Smooth muscle cell (in vitro differentiated cells): ENCODE data around the gene ZFP91. TPM values are rescaled to one million over a fixed set of nuclear protein-coding genes. Genes with fewer than 3 reads are reported as not detected.

ENCODE experiments used
- DNase-seq: peaks from one replicate; lab custom pipeline; 2025; ENCODE audit not compliant: unreplicated experiment; lab: John Stamatoyannopoulos, UW
- H2AFZ ChIP-seq: fragments of 200-600 bp; sonication (generic); 2 replicates; pipeline ENCODE4 v1.6.0; 2016; ENCODE audit warnings: antibody characterized with exemption, low read depth, mild to moderate bottlenecking
- H3F3A ChIP-seq: fragments of 200-600 bp; sonication (generic); 2 replicates; pipeline ENCODE4 v1.6.0; 2017; ENCODE audit warnings: antibody characterized with exemption, low read depth
- H3K27ac ChIP-seq: fragments of 200-600 bp; sonication (generic); 2 replicates; pipeline ENCODE4 v1.5.1; 2016; ENCODE audit warnings: low read depth, mild to moderate bottlenecking
- H3K27me3 ChIP-seq: fragments of 200-600 bp; sonication (generic); 2 replicates; pipeline ENCODE4 v1.6.1; 2016; ENCODE audit warnings: low read depth, mild to moderate bottlenecking
- H3K36me3 ChIP-seq: fragments of 200-600 bp; sonication (generic); 2 replicates; pipeline ENCODE4 v1.5.1; 2016; ENCODE audit warnings: low read depth
- H3K4me1 ChIP-seq: fragments of 200-600 bp; sonication (generic); 2 replicates; pipeline ENCODE4 v1.5.1; 2016; ENCODE audit warnings: low read depth
- H3K4me2 ChIP-seq: fragments of 200-600 bp; sonication (generic); 2 replicates; pipeline ENCODE4 v1.6.0; 2016; ENCODE audit warnings: mild to moderate bottlenecking
- H3K4me3 ChIP-seq: fragments of 200-600 bp; sonication (generic); 2 replicates; pipeline ENCODE4 v1.5.1; 2016; ENCODE audit warnings: mild to moderate bottlenecking
- H3K79me2 ChIP-seq: fragments of 200-600 bp; sonication (generic); 2 replicates; pipeline ENCODE4 v1.6.0; 2016; ENCODE audit warnings: low read depth, mild to moderate bottlenecking
- H3K9ac ChIP-seq: fragments of 200-600 bp; sonication (generic); 2 replicates; pipeline ENCODE4 v1.6.0; 2016; ENCODE audit warnings: low read depth
- H3K9me3 ChIP-seq: fragments of 200-600 bp; sonication (generic); replicated peaks from 2 replicates; pipeline ENCODE4 v1.5.1; 2016; ENCODE audit warnings: low read depth
- H4K20me1 ChIP-seq: fragments of 200-600 bp; sonication (generic); 2 replicates; pipeline ENCODE4 v1.6.0; 2016; ENCODE audit warnings: low read depth
- WGBS: methylation state at CpG from one replicate; pipeline ENCODE4 v1.1.7; 2016; ENCODE audit warnings: low lambda C conversion rate; 5-methylcytosine and 5-hydroxymethylcytosine counted together
- polyA plus RNA-seq: library from polyadenylated mRNA; unstranded; fragments of >200 nt; fragmentation: Nextera tagmentation; extraction: Ambion mirVana; gene quantifications from 2 replicates; pipeline ENCODE4 v1.2.1, GENCODE V29; 2016
- total RNA-seq: library from RNA; depleted of rRNA; stranded (reverse); fragments of >200 nt; gene quantifications from 2 replicates; pipeline ENCODE4 v1.2.3, GENCODE V29; 2014
- TF ChIP-seq, protein P1 (sequence below): fragments of 200-600 bp; sonication (generic); IDR thresholded peaks from 2 replicates; pipeline ENCODE4 v1.5.1; 2017; ENCODE audit warnings: borderline replicate concordance, mild to moderate bottlenecking, antibody characterized with exemption; ENCODE audit not compliant: insufficient read depth, poor library complexity, severe bottlenecking

The ZFP91 gene, protein sequence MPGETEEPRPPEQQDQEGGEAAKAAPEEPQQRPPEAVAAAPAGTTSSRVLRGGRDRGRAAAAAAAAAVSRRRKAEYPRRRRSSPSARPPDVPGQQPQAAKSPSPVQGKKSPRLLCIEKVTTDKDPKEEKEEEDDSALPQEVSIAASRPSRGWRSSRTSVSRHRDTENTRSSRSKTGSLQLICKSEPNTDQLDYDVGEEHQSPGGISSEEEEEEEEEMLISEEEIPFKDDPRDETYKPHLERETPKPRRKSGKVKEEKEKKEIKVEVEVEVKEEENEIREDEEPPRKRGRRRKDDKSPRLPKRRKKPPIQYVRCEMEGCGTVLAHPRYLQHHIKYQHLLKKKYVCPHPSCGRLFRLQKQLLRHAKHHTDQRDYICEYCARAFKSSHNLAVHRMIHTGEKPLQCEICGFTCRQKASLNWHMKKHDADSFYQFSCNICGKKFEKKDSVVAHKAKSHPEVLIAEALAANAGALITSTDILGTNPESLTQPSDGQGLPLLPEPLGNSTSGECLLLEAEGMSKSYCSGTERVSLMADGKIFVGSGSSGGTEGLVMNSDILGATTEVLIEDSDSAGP
- total RNA-seq (43.0 and 47.4 TPM in 2 replicates), polyA plus RNA-seq (14.5 and 16.9 TPM in 2 replicates)

DNA sequence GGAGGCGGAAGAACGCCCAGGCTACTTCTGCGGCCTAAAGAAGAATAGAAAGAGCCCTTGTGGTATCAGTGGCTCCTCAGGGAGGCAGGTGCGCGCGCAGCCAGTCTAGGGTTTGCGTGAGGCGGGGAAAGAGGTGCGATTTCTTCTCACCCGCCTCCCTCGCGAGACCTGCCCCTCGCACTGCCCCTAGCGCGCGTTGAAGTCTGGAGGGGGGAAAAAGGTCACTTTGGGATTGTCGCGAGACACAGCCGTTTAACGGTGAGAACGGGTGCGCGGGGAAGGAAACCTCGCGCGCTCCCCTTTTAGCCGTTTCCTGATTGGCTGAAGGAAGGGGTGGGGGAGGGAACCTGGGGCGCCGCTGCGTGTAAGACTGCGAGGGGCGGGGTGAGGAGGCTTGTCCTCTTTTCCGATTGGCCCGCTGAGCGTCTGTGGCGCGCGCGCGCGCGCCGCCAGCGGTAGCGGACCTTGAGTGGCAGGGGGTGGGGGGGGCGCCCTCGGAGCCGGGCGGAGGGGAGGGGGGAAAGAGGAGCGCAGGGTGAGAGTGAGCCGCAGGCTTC, at the start of gene ZFP91:
Gene ZFP91 (plus strand): TSS at position 429 of the 557 bp plus-strand sequence. CDS start 219 bp downstream, outside the sequence.
- H3K36me3 ChIP-seq = no peaks in the 10 kb centered on the region
- TF ChIP-seq, protein P1, sequence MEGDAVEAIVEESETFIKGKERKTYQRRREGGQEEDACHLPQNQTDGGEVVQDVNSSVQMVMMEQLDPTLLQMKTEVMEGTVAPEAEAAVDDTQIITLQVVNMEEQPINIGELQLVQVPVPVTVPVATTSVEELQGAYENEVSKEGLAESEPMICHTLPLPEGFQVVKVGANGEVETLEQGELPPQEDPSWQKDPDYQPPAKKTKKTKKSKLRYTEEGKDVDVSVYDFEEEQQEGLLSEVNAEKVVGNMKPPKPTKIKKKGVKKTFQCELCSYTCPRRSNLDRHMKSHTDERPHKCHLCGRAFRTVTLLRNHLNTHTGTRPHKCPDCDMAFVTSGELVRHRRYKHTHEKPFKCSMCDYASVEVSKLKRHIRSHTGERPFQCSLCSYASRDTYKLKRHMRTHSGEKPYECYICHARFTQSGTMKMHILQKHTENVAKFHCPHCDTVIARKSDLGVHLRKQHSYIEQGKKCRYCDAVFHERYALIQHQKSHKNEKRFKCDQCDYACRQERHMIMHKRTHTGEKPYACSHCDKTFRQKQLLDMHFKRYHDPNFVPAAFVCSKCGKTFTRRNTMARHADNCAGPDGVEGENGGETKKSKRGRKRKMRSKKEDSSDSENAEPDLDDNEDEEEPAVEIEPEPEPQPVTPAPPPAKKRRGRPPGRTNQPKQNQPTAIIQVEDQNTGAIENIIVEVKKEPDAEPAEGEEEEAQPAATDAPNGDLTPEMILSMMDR = no peak
- peaks cover 16% of the 10 kb centered on the region for H3F3A ChIP-seq
- H3K27ac ChIP-seq = peak within 1 kb of the TSS; percentile 100
- DNase-seq = peak; percentile 97
- under 1% methylated on average over 27 of the region's 51 CpGs for WGBS
- H2AFZ ChIP-seq = peak within 1 kb of the TSS; percentile 11
- H3K79me2 ChIP-seq = peaks cover 42% of the 10 kb centered on the region
- peaks cover 39% of the 10 kb centered on the region for H4K20me1 ChIP-seq
- peak within 1 kb of the TSS; percentile 78 for H3K4me3 ChIP-seq
- H3K9me3 ChIP-seq = no peaks in the 10 kb centered on the region
- no peaks in the 10 kb centered on the region for H3K27me3 ChIP-seq
- peak within 1 kb of the TSS; percentile 94 for H3K4me2 ChIP-seq
- peaks cover 39% of the 10 kb centered on the region for H3K4me1 ChIP-seq
- H3K9ac ChIP-seq = peak within 1 kb of the TSS; percentile 100

DNA sequence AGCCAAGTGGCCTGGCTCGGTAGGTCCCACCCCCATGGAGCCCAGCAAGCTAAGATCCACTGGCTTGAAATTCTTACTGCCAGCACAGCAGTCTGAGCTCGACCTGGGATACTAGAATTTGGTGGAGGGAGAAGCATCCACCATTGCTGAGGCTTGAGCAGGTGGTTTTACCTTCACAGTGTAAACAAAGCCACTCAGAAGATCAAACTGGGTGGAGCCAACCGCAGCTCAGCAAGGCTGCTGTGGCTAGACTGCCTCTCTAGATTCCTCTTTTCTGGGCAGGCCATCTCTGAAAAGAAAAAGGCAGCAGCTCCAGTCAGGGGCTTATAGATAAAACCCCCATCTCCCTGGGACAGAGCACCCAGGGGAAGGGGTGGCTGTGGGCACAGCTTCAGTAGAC, 48.6 kb upstream of the ZFP91 start:
- WGBS = 92% methylated on average over 3 of the region's 3 CpGs
- no peak overlapping the region for H2AFZ ChIP-seq
- TF ChIP-seq, protein P1 = no peak

DNA sequence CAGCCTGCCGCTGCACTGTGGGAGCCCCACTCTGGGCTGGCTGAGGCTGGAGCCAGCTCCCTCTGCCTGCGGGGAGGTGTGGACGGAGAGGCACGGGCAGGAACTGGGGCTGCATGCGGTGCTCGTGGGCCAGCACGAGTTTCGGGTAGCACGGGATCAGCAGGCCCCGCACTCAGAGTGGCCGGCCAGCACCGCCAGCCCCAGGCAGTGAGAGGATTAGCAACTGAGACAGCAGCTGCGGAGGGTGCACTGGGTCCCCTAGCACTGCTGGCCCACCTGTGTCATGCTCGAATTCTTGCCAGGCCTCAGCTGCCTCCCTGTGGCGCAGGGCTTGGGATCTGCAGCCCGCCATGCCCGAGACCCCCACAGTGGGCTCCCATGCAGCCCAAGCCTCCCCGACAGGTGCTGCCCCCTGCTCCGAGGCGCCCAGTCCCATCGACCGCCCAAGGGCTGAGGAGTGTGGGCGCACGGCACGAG, 47.0 kb upstream of the ZFP91 start:
- Histone ChIP-seq H3F3A (no peaks in the 10 kb centered on the region), H2AFZ (no peak overlapping the region), H3K4me1 (no peaks in the 10 kb centered on the region), H3K36me3 (no peaks in the 10 kb centered on the region), H3K4me3 (no peak overlapping the region), H3K27ac (no peak overlapping the region), H3K4me2 (no peak overlapping the region), H4K20me1 (no peaks in the 10 kb centered on the region), H3K79me2 (no peaks in the 10 kb centered on the region), H3K27me3 (no peaks in the 10 kb centered on the region), H3K9me3 (no peaks in the 10 kb centered on the region), H3K9ac (no peak overlapping the region)
- DNase-seq = no peak
- TF ChIP-seq, protein P1 = no peak
- WGBS = 95% methylated on average over 25 of the region's 25 CpGs

More for the DNA sequence above, 48.6 kb upstream of the ZFP91 start:
- H3K9ac ChIP-seq = no peak overlapping the region
- H3K79me2 ChIP-seq = no peaks in the 10 kb centered on the region
- H3K4me1 ChIP-seq = no peaks in the 10 kb centered on the region
- H3K4me2 ChIP-seq = no peak overlapping the region
- DNase-seq = no peak
- no peaks in the 10 kb centered on the region for H3K36me3 ChIP-seq
- H3K9me3 ChIP-seq = no peaks in the 10 kb centered on the region
- H4K20me1 ChIP-seq = no peaks in the 10 kb centered on the region
- no peak overlapping the region for H3K4me3 ChIP-seq
- no peak overlapping the region for H3K27ac ChIP-seq
- no peaks in the 10 kb centered on the region for H3F3A ChIP-seq
- H3K27me3 ChIP-seq = no peaks in the 10 kb centered on the region
